ENCODE results near the gene ZBTB38.

Gene ZBTB38, protein sequence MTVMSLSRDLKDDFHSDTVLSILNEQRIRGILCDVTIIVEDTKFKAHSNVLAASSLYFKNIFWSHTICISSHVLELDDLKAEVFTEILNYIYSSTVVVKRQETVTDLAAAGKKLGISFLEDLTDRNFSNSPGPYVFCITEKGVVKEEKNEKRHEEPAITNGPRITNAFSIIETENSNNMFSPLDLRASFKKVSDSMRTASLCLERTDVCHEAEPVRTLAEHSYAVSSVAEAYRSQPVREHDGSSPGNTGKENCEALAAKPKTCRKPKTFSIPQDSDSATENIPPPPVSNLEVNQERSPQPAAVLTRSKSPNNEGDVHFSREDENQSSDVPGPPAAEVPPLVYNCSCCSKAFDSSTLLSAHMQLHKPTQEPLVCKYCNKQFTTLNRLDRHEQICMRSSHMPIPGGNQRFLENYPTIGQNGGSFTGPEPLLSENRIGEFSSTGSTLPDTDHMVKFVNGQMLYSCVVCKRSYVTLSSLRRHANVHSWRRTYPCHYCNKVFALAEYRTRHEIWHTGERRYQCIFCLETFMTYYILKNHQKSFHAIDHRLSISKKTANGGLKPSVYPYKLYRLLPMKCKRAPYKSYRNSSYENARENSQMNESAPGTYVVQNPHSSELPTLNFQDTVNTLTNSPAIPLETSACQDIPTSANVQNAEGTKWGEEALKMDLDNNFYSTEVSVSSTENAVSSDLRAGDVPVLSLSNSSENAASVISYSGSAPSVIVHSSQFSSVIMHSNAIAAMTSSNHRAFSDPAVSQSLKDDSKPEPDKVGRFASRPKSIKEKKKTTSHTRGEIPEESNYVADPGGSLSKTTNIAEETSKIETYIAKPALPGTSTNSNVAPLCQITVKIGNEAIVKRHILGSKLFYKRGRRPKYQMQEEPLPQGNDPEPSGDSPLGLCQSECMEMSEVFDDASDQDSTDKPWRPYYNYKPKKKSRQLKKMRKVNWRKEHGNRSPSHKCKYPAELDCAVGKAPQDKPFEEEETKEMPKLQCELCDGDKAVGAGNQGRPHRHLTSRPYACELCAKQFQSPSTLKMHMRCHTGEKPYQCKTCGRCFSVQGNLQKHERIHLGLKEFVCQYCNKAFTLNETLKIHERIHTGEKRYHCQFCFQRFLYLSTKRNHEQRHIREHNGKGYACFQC (N-terminal part only)

DNA sequence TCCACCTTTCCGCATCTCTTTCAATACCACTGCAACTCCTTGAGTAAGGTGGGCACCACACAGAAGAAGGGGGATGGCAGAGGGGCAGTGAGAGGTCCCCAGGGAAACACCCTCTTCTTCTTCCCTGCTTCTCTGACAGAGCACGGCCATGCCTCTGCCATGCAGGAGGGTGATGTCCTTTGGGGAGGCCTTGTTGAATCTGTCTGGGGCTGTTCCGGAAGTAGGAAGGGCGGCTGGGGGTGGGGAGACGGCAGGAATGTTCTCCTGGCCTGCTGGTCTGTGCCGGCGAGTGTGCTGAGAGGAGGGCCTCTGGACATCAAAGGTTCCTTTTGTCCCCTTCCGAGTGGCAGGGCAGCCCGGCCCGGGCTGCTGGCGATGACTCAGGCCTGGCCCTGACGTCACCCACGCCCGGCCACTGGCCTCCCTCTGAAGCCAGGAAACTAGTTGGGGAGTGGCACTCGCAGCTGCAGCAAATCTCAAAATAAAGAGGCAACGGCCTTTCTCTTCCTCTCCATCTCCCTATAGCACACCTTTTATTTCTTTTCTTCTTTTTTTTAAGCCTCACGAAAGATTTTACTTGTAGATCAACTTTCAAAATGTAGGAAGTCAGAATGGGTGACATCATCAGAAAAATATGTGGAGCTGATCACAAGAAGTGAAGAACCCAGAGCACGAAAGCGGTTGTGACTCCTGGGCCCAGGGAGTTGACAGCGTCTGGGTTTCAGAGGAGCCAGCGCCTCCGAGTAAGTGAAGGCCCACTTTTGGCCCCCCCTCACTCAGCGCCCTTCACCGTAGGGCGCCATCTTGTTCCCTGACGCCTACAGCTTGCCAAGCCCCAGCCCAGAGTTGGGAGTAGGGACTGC lies at the start of gene ZBTB38:
Gene ZBTB38, plus strand, starts transcription at position 443 of the 863 bp plus-strand sequence. CDS start 73,885 bp downstream, outside the sequence.
- in situ Hi-C loops (cut with HindIII; ENCODE audit: low sequenced_read_pairs): no loop called here

DNA sequence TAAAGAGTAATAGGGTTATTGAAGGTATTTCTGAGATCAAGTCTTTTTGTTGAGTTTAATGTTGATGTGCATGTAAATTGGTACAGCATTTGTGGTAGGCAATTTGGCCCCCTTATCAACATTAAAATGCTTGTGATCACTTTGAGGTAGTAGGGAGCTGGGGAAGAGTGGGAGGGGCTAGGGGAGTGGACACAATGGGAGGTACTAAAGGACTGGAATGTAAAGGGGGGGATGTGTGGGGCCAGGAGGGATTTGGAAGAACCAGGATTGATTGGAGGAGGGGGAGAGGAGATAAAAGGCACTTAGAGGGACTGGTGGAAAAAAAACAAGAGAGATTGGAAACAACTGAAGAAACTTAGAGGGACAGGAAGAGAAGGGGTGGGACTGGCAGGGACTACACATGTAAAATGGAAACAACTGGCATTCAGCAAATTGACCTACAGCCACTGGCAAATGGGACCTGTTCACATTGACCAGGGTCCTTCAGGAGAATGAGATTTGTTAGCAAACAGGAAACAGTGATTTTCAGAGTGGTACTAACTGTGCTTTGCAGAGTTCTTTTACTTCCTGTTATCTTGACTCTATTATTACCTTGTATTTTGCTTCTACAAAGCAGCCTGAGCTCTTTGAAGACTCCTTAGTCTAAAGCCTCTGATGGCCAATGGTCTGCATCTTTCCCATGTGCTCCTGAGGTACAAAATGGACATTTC lies 47.8 kb upstream of the ZBTB38 start:
- in situ Hi-C loops (cut with HindIII; ENCODE audit: low sequenced_read_pairs): loop anchor here (5.0 kb wide), 1 partner anchor 92 kb away; no protein-coding TSS in a partner anchor

- in situ Hi-C loops (cut with HindIII; ENCODE audit: low sequenced_read_pairs): loop anchor here (5.0 kb wide), 1 partner anchor 91 kb away; no protein-coding TSS in a partner anchor
Observed at GRCh38 chr3:141321109-141321497, 47.2 kb upstream of the ZBTB38 start.

DNA sequence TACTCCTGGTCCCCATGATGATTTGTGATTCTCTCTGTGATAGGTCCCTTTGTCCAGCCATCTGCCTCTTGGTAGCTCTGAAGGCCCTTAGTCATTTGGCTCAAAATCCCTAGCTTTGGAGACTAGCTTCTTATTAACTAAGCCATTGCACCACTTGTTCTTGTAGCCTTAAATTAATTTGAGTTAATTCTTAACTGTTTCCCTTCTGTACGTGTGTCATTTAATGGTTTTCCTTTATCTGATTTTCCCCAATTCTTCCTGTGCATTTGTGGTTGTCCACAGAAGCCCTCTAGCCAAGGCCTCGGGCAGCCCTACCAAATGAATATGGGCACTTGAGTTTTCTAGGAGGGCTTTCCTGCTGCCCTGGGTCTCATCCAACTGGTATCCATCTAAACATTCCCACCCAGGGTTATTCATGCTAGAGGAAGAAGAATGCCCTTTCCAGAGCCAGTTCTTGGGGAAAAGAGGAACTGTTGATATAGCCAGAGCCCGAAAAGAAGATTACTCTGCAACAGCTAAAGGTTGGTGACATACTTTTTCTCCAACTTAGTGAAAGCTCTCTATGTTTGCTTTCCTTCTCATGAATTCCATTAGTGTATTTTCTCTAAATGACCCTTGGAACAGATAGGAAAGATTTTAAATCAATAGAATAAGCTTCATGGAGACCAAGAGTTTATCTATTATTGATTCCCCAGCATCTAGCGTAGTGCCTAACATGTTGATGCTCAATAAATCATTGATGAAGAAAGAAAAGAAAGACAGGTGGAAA lies 44.2 kb upstream of the ZBTB38 start:
- in situ Hi-C loops (cut with HindIII; ENCODE audit: low sequenced_read_pairs): loop anchor here (5.0 kb wide), 1 partner anchor 88 kb away; no protein-coding TSS in a partner anchor

DNA sequence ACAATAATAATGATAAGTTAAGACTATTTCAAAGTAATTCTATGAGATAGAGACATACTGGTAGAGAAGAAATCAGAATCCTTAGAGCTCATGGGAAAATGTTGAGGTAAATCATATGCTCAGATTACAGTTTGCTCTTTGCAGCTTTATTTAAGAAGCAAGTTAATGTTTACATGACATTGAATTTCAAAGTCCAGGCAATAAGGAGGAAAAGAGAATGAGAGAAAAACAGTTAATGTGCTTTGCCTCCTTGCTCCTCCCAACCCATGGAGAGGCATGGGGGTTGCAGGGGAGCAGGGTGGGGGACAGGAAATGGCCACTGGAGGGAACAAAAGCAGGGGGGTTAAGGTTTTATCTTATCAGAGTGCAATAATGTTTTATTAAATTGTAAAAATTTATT lies 42.2 kb upstream of the ZBTB38 start:
- in situ Hi-C loops (cut with HindIII; ENCODE audit: low sequenced_read_pairs): no loop called here

- in situ Hi-C loops (cut with HindIII; ENCODE audit: low sequenced_read_pairs): no loop called here
Observed at GRCh38 chr3:141326626-141327025, 41.7 kb upstream of the ZBTB38 start.

DNA sequence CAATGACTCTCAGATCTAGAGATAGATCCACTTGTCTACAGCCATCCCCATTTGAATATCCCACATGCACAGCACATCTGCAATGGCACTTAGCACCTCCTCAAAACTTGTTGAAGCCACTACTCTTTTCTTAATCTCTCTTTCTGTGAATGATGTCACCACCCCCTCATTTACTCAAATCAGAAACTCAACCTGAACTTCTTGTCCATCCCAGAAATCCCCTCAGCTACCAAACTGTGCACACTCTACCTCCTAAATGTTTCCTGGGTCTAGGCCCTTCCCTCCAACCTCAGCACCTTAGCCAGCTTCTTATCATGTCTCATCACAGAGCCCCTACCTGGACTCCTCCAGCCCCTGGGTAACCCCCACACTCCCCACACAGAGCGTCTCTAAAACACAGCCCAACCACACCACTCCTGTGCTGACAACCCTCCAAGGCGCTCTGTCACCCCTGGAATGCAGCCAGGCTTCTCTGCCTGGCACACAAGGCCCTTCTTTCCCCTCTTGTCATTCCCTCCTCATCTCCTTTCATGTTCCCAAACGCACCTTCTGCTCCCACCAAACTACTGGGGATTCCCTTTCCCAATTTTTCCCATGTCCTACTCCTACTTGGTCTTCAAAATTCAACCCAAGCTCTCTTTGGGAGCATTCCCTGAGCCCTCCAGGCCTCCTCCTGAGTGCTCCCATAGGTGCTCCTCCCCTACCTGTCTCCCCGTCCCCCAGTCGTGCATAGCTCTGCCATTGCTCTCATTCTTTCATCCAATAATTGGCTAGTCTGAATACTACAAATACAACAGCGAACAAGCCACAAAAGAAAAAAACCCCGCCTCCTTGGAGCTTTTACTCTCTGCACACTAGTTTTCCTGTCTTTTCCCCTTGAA lies 39.8 kb upstream of the ZBTB38 start:
- in situ Hi-C loops (cut with HindIII; ENCODE audit: low sequenced_read_pairs): no loop called here

GRCh38 chr3:141330235-141330634 lies 38.1 kb upstream of the ZBTB38 start:
- in situ Hi-C loops (cut with HindIII; ENCODE audit: low sequenced_read_pairs): no loop called here

DNA sequence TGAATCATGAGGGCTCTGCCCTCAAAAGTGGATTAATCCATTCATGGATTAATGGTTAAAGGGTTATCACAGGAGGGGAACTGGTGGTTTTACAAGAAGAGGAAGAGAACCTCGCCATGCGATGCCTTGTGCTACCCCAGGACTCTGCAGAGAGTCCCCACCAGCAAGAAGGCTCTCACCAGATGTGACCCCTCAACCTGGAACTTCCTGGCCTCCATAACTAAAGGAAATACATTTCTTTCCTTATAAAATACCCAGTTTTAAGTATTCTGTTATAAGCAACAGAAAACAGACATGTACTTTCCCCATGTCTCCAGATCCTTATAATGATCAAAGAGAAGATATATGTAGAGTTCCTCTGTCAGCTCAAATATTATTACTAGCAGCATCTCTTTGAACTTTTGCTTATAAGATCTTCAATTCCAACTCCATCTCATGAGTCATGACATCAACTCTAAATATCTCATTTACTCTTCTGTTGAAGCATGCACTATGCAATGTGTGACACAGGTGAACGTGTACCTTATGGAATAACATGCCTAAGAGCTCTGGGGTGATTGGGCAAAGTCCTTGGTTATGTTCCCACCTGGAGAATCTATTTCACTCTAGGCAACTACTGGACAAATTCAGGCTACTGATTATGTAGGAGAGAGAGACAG lies 37.5 kb upstream of the ZBTB38 start:
- in situ Hi-C loops (cut with HindIII; ENCODE audit: low sequenced_read_pairs): no loop called here

DNA sequence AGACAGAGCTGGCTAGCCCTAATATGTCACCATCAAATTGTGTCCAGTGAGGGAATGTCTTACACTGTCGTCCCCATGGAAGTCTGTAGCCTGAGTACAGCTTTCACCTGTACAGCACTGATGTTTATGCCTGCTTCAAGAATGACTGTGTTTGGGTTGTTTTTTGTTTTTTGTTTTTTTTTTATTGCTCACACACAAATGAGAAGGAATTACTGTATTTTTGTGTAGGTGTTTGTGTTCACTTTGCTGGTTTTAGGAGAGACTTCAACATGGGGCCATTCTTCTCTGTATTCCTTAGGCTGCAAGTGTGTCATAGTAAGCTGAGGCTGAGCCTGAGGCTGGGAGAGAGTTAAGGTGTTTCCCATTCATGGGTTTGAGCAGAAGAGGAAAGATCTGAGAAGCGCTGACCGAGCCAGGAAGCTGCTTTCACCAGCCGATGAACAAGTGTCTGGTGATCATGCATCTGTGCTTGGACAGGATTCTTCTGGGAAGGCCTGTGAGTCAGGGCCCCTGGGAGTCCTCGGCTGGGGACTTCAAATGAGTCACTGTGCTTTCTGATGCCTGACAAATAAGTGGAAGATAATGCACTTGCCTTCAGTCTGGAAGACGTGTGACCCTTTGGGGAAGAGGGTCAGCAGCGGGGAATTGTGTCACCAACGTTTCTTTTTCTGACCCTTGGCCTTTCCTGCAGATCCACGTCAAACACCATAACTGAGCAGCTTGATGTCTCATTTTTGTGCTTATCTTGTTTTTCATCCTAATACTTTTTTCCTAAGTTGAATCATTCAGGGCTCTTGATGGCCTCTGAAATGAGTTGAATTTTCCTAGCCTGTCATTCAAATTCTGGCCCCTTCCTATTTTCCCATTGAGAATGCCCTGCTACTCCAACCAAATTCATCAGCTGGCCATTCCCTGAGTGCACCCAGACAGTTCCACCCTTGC lies 36.7 kb upstream of the ZBTB38 start:
- in situ Hi-C loops (cut with HindIII; ENCODE audit: low sequenced_read_pairs): no loop called here

- in situ Hi-C loops (cut with HindIII; ENCODE audit: low sequenced_read_pairs): no loop called here
Observed at GRCh38 chr3:141332416-141332815, 35.9 kb upstream of the ZBTB38 start.

- in situ Hi-C loops (cut with HindIII; ENCODE audit: low sequenced_read_pairs): no loop called here
Observed at GRCh38 chr3:141333836-141334626, 34.3 kb upstream of the ZBTB38 start.

- in situ Hi-C loops (cut with HindIII; ENCODE audit: low sequenced_read_pairs): no loop called here
Observed at GRCh38 chr3:141334627-141335250, 33.6 kb upstream of the ZBTB38 start.

GRCh38 chr3:141335531-141336061 lies 32.7 kb upstream of the ZBTB38 start:
- in situ Hi-C loops (cut with HindIII; ENCODE audit: low sequenced_read_pairs): no loop called here
